B cell (primary cell): Measurements from ENCODE around the gene PPP1R16B. TPM values are rescaled to one million over a fixed set of nuclear protein-coding genes. Genes with fewer than 3 reads are reported as not detected.

Experiments
- ATAC-seq: fragments of 200-7000 bp; cut with Tn5 transposase; one replicate; pipeline ENCODE4 v1.10.0; 2021; ENCODE audit warnings: low read depth, mild to moderate bottlenecking, moderate number of reproducible peaks, moderate library complexity
- CTCF ChIA-PET: fragments of 350-600 bp; sonication (Branson Sonifier 250); formaldehyde crosslinking; loops from one replicate; lab custom pipeline; 2021; ENCODE audit warnings: antibody characterized with exemption, inconsistent platforms; lab: Charles Lee
- POLR2A ChIA-PET: fragments of 350-600 bp; sonication (Branson Sonifier 250); formaldehyde crosslinking; loops from one replicate; lab custom pipeline; 2021; ENCODE audit warnings: antibody characterized with exemption; lab: Charles Lee
- DNase-seq: peaks from one replicate; pipeline ENCODE4 v3.0.0; 2013
- H2AFZ ChIP-seq: 2 replicates; pipeline ENCODE4 v1.6.1; 2012; ENCODE audit warnings: mild to moderate bottlenecking, low read depth, low read length; ENCODE audit not compliant: insufficient read depth, poor library complexity, severe bottlenecking
- H3K27ac ChIP-seq, 2 donors: 1 replicate in 1 of 2; 2 replicates in 1 of 2; pipeline ENCODE4 v1.5.1; 2012 to 2013; ENCODE audit warnings: low read length in 2 of 2, mild to moderate bottlenecking in 2 of 2, moderate library complexity in 1 of 2
- H3K27me3 ChIP-seq, 4 experiments: fragments of 200-600 bp in 1 of 4; sonication (generic) in 1 of 4; replicated peaks in 1 of 4; 1 replicate in 2 of 4; 2 replicates in 2 of 4; pipeline versions ENCODE4 v1.6.1 to v1.7.0; 2013 to 2016; ENCODE audit warnings: low read length in 3 of 4, mild to moderate bottlenecking in 2 of 4, mixed read lengths in 1 of 4, moderate library complexity in 1 of 4; ENCODE audit not compliant: insufficient read depth in 4 of 4, control insufficient read depth in 3 of 4; ENCODE audit errors: control extremely low read depth in 1 of 4
- H3K36me3 ChIP-seq, 2 experiments: replicated peaks in 1 of 2; 1 replicate in 1 of 2; 2 replicates in 1 of 2; pipeline versions ENCODE4 v1.6.1 to v1.7.1; 2013; ENCODE audit warnings: low read length in 1 of 2; ENCODE audit not compliant: insufficient read depth in 2 of 2, control insufficient read depth in 1 of 2; ENCODE audit errors: control extremely low read depth in 1 of 2, extremely low read depth in 1 of 2
- H3K4me1 ChIP-seq, 2 donors: fragments of 200-600 bp in 1 of 2; sonication (generic) in 1 of 2; 1 replicate in 1 of 2; 2 replicates in 1 of 2; pipeline versions ENCODE4 v1.5.1 to v1.6.1; 2013 to 2017; ENCODE audit warnings: low read length in 2 of 2; ENCODE audit not compliant: control insufficient read depth in 2 of 2, insufficient read depth in 2 of 2
- H3K4me2 ChIP-seq: replicated peaks from 2 replicates; pipeline ENCODE3; 2012; ENCODE audit warnings: mild to moderate bottlenecking, low read depth, low read length; ENCODE audit not compliant: poor library complexity, severe bottlenecking
- H3K4me3 ChIP-seq, 5 experiments: fragments of 200-600 bp in 1 of 5; sonication (generic) in 1 of 5; 1 replicate in 3 of 5; 2 replicates in 2 of 5; pipeline versions ENCODE4 v1.5.1 to v1.7.0; 2011 to 2016; ENCODE audit warnings: low read length in 4 of 5, mild to moderate bottlenecking in 4 of 5, low read depth in 2 of 5, control low read depth in 1 of 5, moderate library complexity in 1 of 5; ENCODE audit not compliant: insufficient read depth in 1 of 5; ENCODE audit errors: control extremely low read depth in 1 of 5, extremely low read depth in 1 of 5
- H3K79me2 ChIP-seq: fragments of 200-600 bp; sonication (generic); one replicate; pipeline ENCODE4 v1.6.0; 2016; ENCODE audit warnings: low read length; ENCODE audit not compliant: control insufficient read depth, insufficient read depth
- H3K9ac ChIP-seq: fragments of 200-600 bp; sonication (generic); 2 replicates; pipeline ENCODE4 v1.6.1; 2017; ENCODE audit warnings: mild to moderate bottlenecking, low read length, moderate library complexity
- H3K9me3 ChIP-seq, 3 donors: one replicate each; pipeline versions ENCODE4 v1.6.1 to v1.7.1; 2013; ENCODE audit warnings: low read length in 2 of 3; ENCODE audit not compliant: control insufficient read depth in 2 of 3, insufficient read depth in 1 of 3; ENCODE audit errors: control extremely low read depth in 1 of 3
- H4K20me1 ChIP-seq: 2 replicates; pipeline ENCODE4 v1.6.0; 2012; ENCODE audit warnings: mild to moderate bottlenecking, low read length; ENCODE audit not compliant: insufficient read depth, control insufficient read depth, poor library complexity, severe bottlenecking
- H3K27ac Mint-ChIP-seq: one replicate; pipeline ENCODE4 v1.8.0; 2021; ENCODE audit warnings: mixed read lengths
- H3K27me3 Mint-ChIP-seq: one replicate; pipeline ENCODE4 v1.8.0; 2021; ENCODE audit warnings: mixed read lengths
- H3K4me1 Mint-ChIP-seq: one replicate; pipeline ENCODE4 v1.8.0; 2021; ENCODE audit warnings: mixed read lengths
- H3K4me3 Mint-ChIP-seq: one replicate; pipeline ENCODE4 v1.8.0; 2021; ENCODE audit warnings: mixed read lengths
- H3K9me3 Mint-ChIP-seq: one replicate; pipeline ENCODE4 v1.8.0; 2022; ENCODE audit warnings: mixed read lengths; ENCODE audit not compliant: insufficient read depth
- CTCF ChIP-seq: fragments of 200-600 bp; IDR thresholded peaks from one replicate; pipeline ENCODE4 v1.8.0; 2022; ENCODE audit warnings: antibody characterized with exemption, mild to moderate bottlenecking
- EZH2 ChIP-seq: IDR thresholded peaks from 2 replicates; pipeline ENCODE4 v1.6.1; 2012; ENCODE audit warnings: borderline replicate concordance, low read depth, mild to moderate bottlenecking, moderate library complexity, low read length; ENCODE audit not compliant: insufficient read depth, poor library complexity, severe bottlenecking
- WGBS: methylation state at CpG from one replicate; pipeline ENCODE4 v1.1.5; 2013; ENCODE audit warnings: missing lambda C conversion rate; ENCODE audit not compliant: insufficient coverage; 5-methylcytosine and 5-hydroxymethylcytosine counted together
- intact Hi-C: fragments of 100-400 bp; cut with micrococcal nuclease; formaldehyde crosslinking; loops from one replicate; pipeline ENCODE4 v1.10.0; 2022
- polyA plus RNA-seq: library from polyadenylated mRNA; depleted of rRNA; stranded (reverse); fragments of >200 nt; gene quantifications from 2 replicates; pipeline ENCODE4 v1.2.3, GENCODE V29; 2012
- total RNA-seq, 2 donors: library from RNA; stranded (reverse); fragments of 120-200 nt in 1 of 2; gene quantifications; 1 replicate in 1 of 2; 2 replicates in 1 of 2; pipeline versions ENCODE4 v1.2.3 to v1.2.4, GENCODE V29; 2013 to 2022

Gene PPP1R16B
- total and polyA plus RNA-seq, 2 donors (not counting 1 experiment from before 2014, with no cell fraction given), result 58.8 to 108 TPM

- Histone ChIP-seq H3K79me2 (no peaks in the 10 kb centered on the region), H2AFZ (peak overlapping the region; percentile 60), H3K27ac (no peak overlapping the region), H4K20me1 (no peaks in the 10 kb centered on the region), H3K9me3 (no peaks in the 10 kb centered on the region), H3K9ac (no peak overlapping the region), H3K27me3 (no peaks in the 10 kb centered on the region), H3K36me3 (no peaks in the 10 kb centered on the region), H3K4me3 (no peak overlapping the region), H3K4me1 (peaks cover 3 to 4% of the 10 kb centered on the region in 2 donors), H3K4me2 (peak overlapping the region; percentile 55)
- Mint-ChIP-seq H3K4me1 (peaks cover 3% of the 10 kb centered on the region), H3K9me3 (no peaks in the 10 kb centered on the region), H3K27ac (peak overlapping the region; percentile 29), H3K27me3 (no peaks in the 10 kb centered on the region), H3K4me3 (peak overlapping the region; percentile 50)
- DNase-seq (peak; percentile 70), ATAC-seq (peak; percentile 65)
- WGBS, result 47% methylated on average over 7 of the region's 16 CpGs
- ChIA-PET CTCF (interaction anchor here (0.7 to 3.1 kb wide), 26 partner anchors 9 to 260 kb away, joined by 3 to 20 read pairs (median 4); partner anchors contain the start of genes ACTR5 and PPP1R16B), POLR2A (interaction anchor here (0.5 kb wide), 1 partner anchor 155 kb away, joined by 3 read pairs; no protein-coding TSS in a partner anchor)
- TF ChIP-seq CTCF (peak; percentile 75), EZH2 (no peak)
- intact Hi-C loops, result loop anchor here (2.0 kb wide), 1 partner anchor 14 kb away; the partner anchor contains the start of gene PPP1R16B
These were observed 15.1 kb upstream of the PPP1R16B start for GRCh38 chr20:38790200-38791053.

- Histone ChIP-seq H3K9me3 (no peaks in the 10 kb centered on the region), H4K20me1 (no peaks in the 10 kb centered on the region), H3K4me1 (peaks cover 3 to 4% of the 10 kb centered on the region in 2 donors), H3K4me2 (no peak overlapping the region), H3K9ac (no peak overlapping the region), H3K27me3 (no peaks in the 10 kb centered on the region), H3K4me3 (no peak overlapping the region), H2AFZ (no peak overlapping the region), H3K27ac (no peak overlapping the region), H3K36me3 (no peaks in the 10 kb centered on the region), H3K79me2 (no peaks in the 10 kb centered on the region)
- intact Hi-C loops, result loop anchor here (2.0 kb wide), 1 partner anchor 14 kb away; the partner anchor contains the start of gene PPP1R16B
- DNase-seq (no peak), ATAC-seq (no peak)
- WGBS, result 97% methylated on average over 3 of the region's 3 CpGs
- no peaks in the 10 kb centered on the region for H3K9me3 Mint-ChIP-seq
- POLR2A ChIA-PET, result no interaction called here
- no peak overlapping the region for H3K27ac Mint-ChIP-seq
- no peak overlapping the region for H3K4me3 Mint-ChIP-seq
- CTCF ChIA-PET, result interaction anchor here (1.0 to 3.1 kb wide), 10 partner anchors 10 to 104 kb away, joined by 3 to 20 read pairs (median 6); no protein-coding TSS in a partner anchor
- H3K27me3 Mint-ChIP-seq, result no peaks in the 10 kb centered on the region
- TF ChIP-seq CTCF (no peak), EZH2 (no peak)
- peaks cover 3% of the 10 kb centered on the region for H3K4me1 Mint-ChIP-seq
These were observed 14.2 kb upstream of the PPP1R16B start for GRCh38 chr20:38791291-38791690.
